NCI-H446 (cell line): ENCODE data around the gene CXXC5.
"Not testable (repeated sequence)": the region's sequence is repeated elsewhere in the genome, so short reads cannot be mapped to it uniquely, and the experiment has no call there.

ENCODE experiments used
- DNase-seq, 2 experiments: peaks; one replicate each; lab custom pipeline; 2025; lab: John Stamatoyannopoulos, UW

The CXXC5 gene

GRCh38 chr5:139710319-139711066, 62.3 kb downstream of the CXXC5 start:
- DNase-seq, result peak in 1 of 2 experiments; percentile 57

- peak; percentile 36 to 84 for DNase-seq
These were observed 63.1 kb downstream of the CXXC5 start for GRCh38 chr5:139711067-139711905.

DNA sequence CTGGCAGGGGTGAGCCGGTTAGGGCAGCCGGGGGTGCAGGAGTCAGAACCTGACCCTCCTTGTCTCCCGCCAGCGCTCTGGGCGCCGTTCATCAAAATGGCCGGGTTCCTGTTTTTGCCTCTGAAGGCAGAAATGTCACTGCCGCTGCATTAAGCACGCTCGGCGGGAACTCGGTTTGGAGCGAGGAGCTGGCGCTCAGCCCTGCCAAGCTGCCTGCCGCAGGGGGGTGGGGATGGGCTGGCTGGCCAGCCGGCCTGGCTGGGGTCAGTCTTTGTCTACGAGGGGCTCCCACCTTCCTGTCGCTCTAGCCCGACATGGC, 63.7 kb downstream of the CXXC5 start:
- DNase-seq, result peak; percentile 44 to 81

GRCh38 chr5:139712412-139712811, 64.3 kb downstream of the CXXC5 start:
- no peak for DNase-seq

GRCh38 chr5:139713898-139714297, 65.7 kb downstream of the CXXC5 start:
- DNase-seq, result not testable (repeated sequence)

DNA sequence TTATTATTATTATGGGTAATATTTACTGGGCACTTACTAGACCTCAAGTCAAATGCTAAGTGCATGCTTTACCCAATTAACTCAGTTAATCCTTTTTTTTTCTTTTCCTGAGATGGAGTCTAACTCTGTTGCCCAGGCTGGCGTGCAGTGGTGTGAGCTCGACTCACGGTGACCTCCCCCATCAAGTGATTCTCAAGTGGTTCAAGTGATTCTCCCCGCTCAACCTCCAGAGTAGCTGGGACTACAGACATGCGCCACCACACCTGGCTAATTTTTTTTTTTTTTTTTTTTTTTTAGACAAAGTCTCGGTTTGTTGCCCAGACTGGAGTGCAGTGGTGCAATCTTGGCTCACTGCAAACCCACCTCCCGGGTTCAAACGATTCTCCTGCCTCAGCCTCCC, 69.1 kb downstream of the CXXC5 start:
- no peak for DNase-seq

- DNase-seq, result not testable (repeated sequence)
These were observed 70.3 kb downstream of the CXXC5 start for GRCh38 chr5:139718403-139718802.

DNA sequence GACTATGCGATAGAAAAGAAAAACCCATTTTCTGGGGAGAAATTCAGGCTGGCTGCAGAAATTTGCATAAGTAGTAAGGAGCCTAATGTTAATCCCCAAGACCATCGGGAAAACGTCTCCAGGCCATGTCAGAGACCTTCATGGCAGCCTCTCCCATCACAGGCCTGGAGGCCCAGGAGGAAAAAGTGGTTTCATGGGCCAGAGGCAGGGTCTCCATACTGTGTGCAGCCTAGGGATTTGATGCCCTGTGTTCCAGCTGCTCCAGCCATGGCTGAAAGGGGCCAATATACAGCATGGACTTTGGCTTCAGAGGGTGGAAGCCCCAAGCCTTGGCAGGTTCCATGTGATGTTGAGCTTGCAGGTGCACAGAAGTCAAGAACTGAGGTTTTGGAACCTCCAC, 71.8 kb downstream of the CXXC5 start:
- DNase-seq, result not testable (repeated sequence)

DNA sequence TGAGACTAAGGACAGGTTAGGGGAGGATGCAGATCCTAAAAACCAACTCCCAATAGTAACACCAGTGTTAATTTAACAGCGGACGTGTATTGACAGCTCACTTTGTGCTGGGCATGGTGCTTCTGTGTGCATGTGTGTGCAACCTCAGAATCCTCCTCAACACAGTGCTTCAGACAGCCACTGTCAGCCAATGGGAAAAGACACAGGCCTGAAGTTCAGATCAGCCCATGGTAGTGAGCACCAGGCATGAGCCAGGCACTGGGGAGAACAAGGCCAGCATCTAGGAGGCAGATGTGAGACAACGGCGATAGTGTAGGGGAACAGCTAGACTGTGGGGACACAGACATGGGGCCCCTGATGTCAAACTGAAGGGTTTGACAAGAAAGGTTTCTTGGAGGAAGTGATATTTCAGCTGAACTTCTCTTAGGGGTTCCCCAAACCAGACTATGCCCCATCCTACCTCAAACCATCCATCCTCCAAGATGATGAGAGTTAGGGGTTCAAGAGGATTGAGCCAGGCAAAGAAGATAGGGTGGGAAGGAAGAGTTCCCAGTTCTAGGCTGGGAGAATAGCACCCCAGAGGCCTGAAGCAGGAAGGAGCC, 75.9 kb downstream of the CXXC5 start:
- no peak for DNase-seq

- no peak for DNase-seq
These were observed 77.1 kb downstream of the CXXC5 start for GRCh38 chr5:139725073-139725830.

DNA sequence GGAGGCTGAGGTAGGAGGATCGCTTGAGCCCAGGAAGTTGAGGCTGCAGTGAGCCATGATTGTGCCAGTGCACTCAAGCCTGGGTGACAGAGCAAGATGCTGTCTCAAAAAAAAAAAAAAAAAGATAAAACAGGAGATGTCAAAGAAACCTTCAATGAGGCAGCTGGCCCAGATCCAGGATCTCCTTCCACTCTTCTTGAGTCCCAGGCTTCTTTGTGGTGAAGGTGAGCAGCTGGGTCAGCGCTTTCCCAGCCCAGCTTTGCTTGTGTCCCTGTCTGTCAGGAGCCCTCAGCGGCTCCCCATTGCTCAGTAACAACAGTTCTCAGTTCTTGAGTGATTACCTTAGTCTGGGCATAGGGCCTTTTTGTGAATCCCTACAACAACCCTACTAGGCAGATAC, 78.1 kb downstream of the CXXC5 start:
- DNase-seq, result no peak

DNA sequence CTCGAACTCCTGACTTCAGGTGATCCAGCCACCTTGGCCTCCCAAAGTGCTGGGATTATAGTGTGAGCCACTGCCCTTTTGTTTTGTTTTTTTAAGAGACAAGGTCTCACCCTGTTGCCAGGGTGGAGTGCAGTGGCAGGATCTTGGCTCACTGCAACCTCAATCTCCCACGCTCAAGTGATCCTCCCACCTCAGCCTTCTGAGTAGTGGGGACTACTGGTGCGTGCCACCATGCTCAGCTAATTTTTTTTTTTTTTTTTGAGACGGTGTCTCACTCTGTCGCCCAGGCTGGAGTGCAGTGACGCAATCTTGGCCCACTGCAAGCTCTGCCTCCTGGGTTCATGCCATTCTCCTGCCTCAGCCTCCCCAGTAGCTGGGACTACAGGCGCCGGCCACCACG, 79.5 kb downstream of the CXXC5 start:
- DNase-seq, result not testable (repeated sequence)

- DNase-seq, result no peak
These were observed 83.1 kb downstream of the CXXC5 start for GRCh38 chr5:139731281-139731680.

DNA sequence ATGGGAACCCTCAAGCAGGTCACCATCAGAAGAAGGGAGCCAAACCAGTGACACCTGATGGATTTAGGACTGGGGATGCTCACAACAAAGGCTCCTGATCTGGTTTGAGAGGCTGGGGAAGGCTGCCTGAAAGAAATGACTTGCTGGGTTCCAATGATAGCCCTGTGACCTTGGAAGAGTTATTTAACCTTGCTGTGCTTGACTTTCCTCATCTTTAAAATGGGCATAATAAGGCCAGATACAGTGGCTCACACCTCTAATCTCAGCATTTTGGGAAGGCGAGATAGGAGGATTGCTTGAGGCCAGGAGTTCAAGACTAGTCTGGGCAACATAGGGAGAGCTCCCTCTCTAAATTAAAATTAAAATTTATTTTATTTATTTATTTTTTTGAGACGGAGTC, 83.9 kb downstream of the CXXC5 start:
- DNase-seq, result no peak

GRCh38 chr5:139733010-139733688, 85.0 kb downstream of the CXXC5 start:
- no peak for DNase-seq
